SH-SY5Y (cell line): ENCODE results near the gene BEND3.

Experiments used
- GATA2 ChIP-seq: IDR thresholded peaks from 2 replicates; pipeline ENCODE4 v1.6.1; 2011; ENCODE audit warnings: mild to moderate bottlenecking, low read depth, low read length
- GATA3 ChIP-seq: IDR thresholded peaks from 2 replicates; pipeline ENCODE4 v1.6.1; 2011; ENCODE audit warnings: low read depth, mild to moderate bottlenecking, low read length, moderate library complexity

- TF ChIP-seq GATA3 (no peak), GATA2 (no peak)
These were observed 95.1 kb downstream of the BEND3 start for GRCh38 chr6:107020239-107020638.
